HEK293 (cell line): Measurements from ENCODE around the gene SYTL3.

Experiments used
- FEZF1 ChIP-seq: fragments of 450-650 bp; formaldehyde crosslinking; IDR thresholded peaks from 2 replicates; pipeline ENCODE4 v1.5.1; 2016; ENCODE audit warnings: missing biosample characterization, missing genetic modification characterization
- GLI4 ChIP-seq: fragments of 450-650 bp; formaldehyde crosslinking; IDR thresholded peaks from 2 replicates; pipeline ENCODE4 v1.5.1; 2016; ENCODE audit warnings: missing biosample characterization, missing genetic modification characterization
- KLF1 ChIP-seq: fragments of 450-650 bp; formaldehyde crosslinking; IDR thresholded peaks from 2 replicates; pipeline ENCODE4 v1.5.1; 2016; ENCODE audit warnings: missing biosample characterization, missing genetic modification characterization
- PBX3 ChIP-seq: sonication (generic); formaldehyde crosslinking; IDR thresholded peaks from 2 replicates; pipeline ENCODE4 v1.8.1; 2022; ENCODE audit warnings: mild to moderate bottlenecking, moderate library complexity, missing genetic modification reagents
- SCRT1 ChIP-seq: fragments of 450-650 bp; formaldehyde crosslinking; IDR thresholded peaks from 2 replicates; pipeline ENCODE4 v1.5.1; 2016; ENCODE audit warnings: missing biosample characterization, missing genetic modification characterization, borderline replicate concordance
- SCRT2 ChIP-seq: fragments of 450-650 bp; formaldehyde crosslinking; IDR thresholded peaks from 2 replicates; pipeline ENCODE4 v1.5.1; 2016; ENCODE audit warnings: missing biosample characterization, missing genetic modification characterization
- SP2 ChIP-seq: fragments of 450-650 bp; formaldehyde crosslinking; IDR thresholded peaks from 2 replicates; pipeline ENCODE4 v1.5.1; 2016; ENCODE audit warnings: missing biosample characterization, missing genetic modification characterization
- TRIM28 ChIP-seq: IDR thresholded peaks from 2 replicates; pipeline ENCODE4 v1.6.1; 2011; ENCODE audit warnings: low read length, control low read depth, borderline replicate concordance
- TSHZ1 ChIP-seq: fragments of 450-650 bp; formaldehyde crosslinking; IDR thresholded peaks from 2 replicates; pipeline ENCODE4 v1.5.1; 2016; ENCODE audit warnings: missing biosample characterization, missing genetic modification characterization, borderline replicate concordance
- ZBTB11 ChIP-seq: fragments of 450-650 bp; formaldehyde crosslinking; conservative IDR thresholded peaks from 2 replicates; pipeline ENCODE4 v1.5.1; 2016; ENCODE audit warnings: low read depth, missing biosample characterization, missing genetic modification characterization
- ZBTB49 ChIP-seq: fragments of 450-650 bp; formaldehyde crosslinking; IDR thresholded peaks from 2 replicates; pipeline ENCODE4 v1.5.1; 2016; ENCODE audit warnings: missing biosample characterization, missing genetic modification characterization, low read depth
- ZIC2 ChIP-seq: fragments of 450-650 bp; formaldehyde crosslinking; IDR thresholded peaks from 2 replicates; pipeline ENCODE4 v1.5.1; 2016; ENCODE audit warnings: missing biosample characterization, missing genetic modification characterization
- ZNF211 ChIP-seq: fragments of 450-650 bp; formaldehyde crosslinking; IDR thresholded peaks from 2 replicates; pipeline ENCODE4 v1.5.1; 2016; ENCODE audit warnings: low read depth, missing biosample characterization, missing genetic modification characterization
- ZNF366 ChIP-seq: fragments of 450-650 bp; formaldehyde crosslinking; conservative IDR thresholded peaks from 2 replicates; pipeline ENCODE4 v1.5.1; 2016; ENCODE audit warnings: missing biosample characterization, missing genetic modification characterization
- ZNF423 ChIP-seq: fragments of 450-650 bp; formaldehyde crosslinking; IDR thresholded peaks from 2 replicates; pipeline ENCODE4 v1.5.1; 2016; ENCODE audit warnings: missing biosample characterization, missing genetic modification characterization
- ZNF510 ChIP-seq: fragments of 450-650 bp; formaldehyde crosslinking; IDR thresholded peaks from 2 replicates; pipeline ENCODE4 v1.5.1; 2018; ENCODE audit warnings: mild to moderate bottlenecking, missing genetic modification characterization, missing biosample characterization; ENCODE audit not compliant: insufficient replicate concordance
- ZNF530 ChIP-seq: fragments of 450-650 bp; formaldehyde crosslinking; IDR thresholded peaks from 2 replicates; pipeline ENCODE4 v1.5.1; 2016; ENCODE audit warnings: low read depth, missing biosample characterization, missing genetic modification characterization
- ZNF571 ChIP-seq: fragments of 450-650 bp; formaldehyde crosslinking; IDR thresholded peaks from 2 replicates; pipeline ENCODE4 v1.5.0; 2017; ENCODE audit warnings: missing biosample characterization, missing genetic modification characterization
- ZNF639 ChIP-seq: fragments of 450-650 bp; formaldehyde crosslinking; IDR thresholded peaks from 2 replicates; pipeline ENCODE4 v1.5.1; 2016; ENCODE audit warnings: missing biosample characterization, missing genetic modification characterization
- ZNF658 ChIP-seq: fragments of 450-650 bp; formaldehyde crosslinking; IDR thresholded peaks from 2 replicates; pipeline ENCODE4; 2016; ENCODE audit warnings: missing biosample characterization, missing genetic modification characterization
- ZNF664 ChIP-seq: fragments of 450-650 bp; formaldehyde crosslinking; IDR thresholded peaks from 2 replicates; pipeline ENCODE4 v1.5.1; 2016; ENCODE audit warnings: missing biosample characterization, missing genetic modification characterization
- ZNF670 ChIP-seq: fragments of 450-650 bp; formaldehyde crosslinking; IDR thresholded peaks from 2 replicates; pipeline ENCODE4 v1.5.1; 2016; ENCODE audit warnings: missing biosample characterization, missing genetic modification characterization, low read depth
- ZNF776 ChIP-seq: fragments of 450-650 bp; formaldehyde crosslinking; IDR thresholded peaks from 2 replicates; pipeline ENCODE4 v1.5.0; 2017; ENCODE audit warnings: missing biosample characterization, missing genetic modification characterization, borderline replicate concordance
- ZSCAN4 ChIP-seq: fragments of 450-650 bp; formaldehyde crosslinking; IDR thresholded peaks from 2 replicates; pipeline ENCODE4 v1.5.1; 2017; ENCODE audit warnings: missing biosample characterization, missing genetic modification characterization
- ZSCAN5A ChIP-seq: fragments of 450-650 bp; formaldehyde crosslinking; IDR thresholded peaks from 2 replicates; pipeline ENCODE4 v1.5.1; 2016; ENCODE audit warnings: missing biosample characterization, missing genetic modification characterization

Gene SYTL3

GRCh38 chr6:158799051-158799792, 149.4 kb downstream of the SYTL3 start (continued):
- no peak for TF ChIP-seq SCRT1 (tag by site-specific recombination)
- TF ChIP-seq ZSCAN4 (tag by site-specific recombination), result no peak
- no peak for TF ChIP-seq ZNF776 (tag by site-specific recombination)
- no peak for TF ChIP-seq ZSCAN5A (tag by site-specific recombination)
- TF ChIP-seq ZNF530 (tag by site-specific recombination), result no peak
- no peak for TF ChIP-seq ZNF423 (tag by site-specific recombination)
- no peak for TF ChIP-seq ZNF664 (tag by site-specific recombination)
- no peak for TF ChIP-seq ZNF670 (tag by site-specific recombination)
- TF ChIP-seq ZNF658 (tag by site-specific recombination), result no peak
- TF ChIP-seq ZBTB49 (tag by site-specific recombination), result no peak
- no peak for TF ChIP-seq KLF1 (tag by site-specific recombination)
- no peak for TF ChIP-seq SP2
- no peak for TF ChIP-seq ZNF571
- no peak for TF ChIP-seq SCRT2
- TF ChIP-seq TRIM28, result peak; percentile 89; the same call in 1 of the 2 replicates
- TF ChIP-seq ZIC2 (tag by site-specific recombination), result peak; percentile 72
- TF ChIP-seq TSHZ1 (tag by site-specific recombination), result 0 out of 2 replicates have a peak, but pooled peaks have one; percentile 13
- TF ChIP-seq ZNF211 (tag by site-specific recombination), result no peak
- no peak for TF ChIP-seq PBX3
- peak; percentile 81 for TF ChIP-seq ZNF366 (tag by site-specific recombination)
- no peak for TF ChIP-seq ZBTB11 (tag by site-specific recombination)
- no peak for TF ChIP-seq GLI4 (tag by site-specific recombination)
- peak; percentile 68 for TF ChIP-seq FEZF1 (tag by site-specific recombination)
- TF ChIP-seq ZNF639 (tag by site-specific recombination), result no peak
- no peak for TF ChIP-seq ZNF510 (tag by site-specific recombination)
